Kidney (tissue), 14 donors: ENCODE measurements around the gene MAK. TPM values are rescaled to one million over a fixed set of nuclear protein-coding genes. Genes with fewer than 3 reads are reported as not detected.
A peak's percentile ranks its signal among the peaks of the same experiment; 100 is the strongest.

Experiments used
- DNase-seq, 5 donors: peaks; one replicate each; pipeline ENCODE4 v3.0.0-alpha.2; 2013 to 2020
- FAIRE-seq: peaks from 2 replicates; lab custom pipeline; 2012; peaks lifted over from hg19 to GRCh38; lab: Jason Lieb, UNC
- H3K27ac ChIP-seq, 2 donors: one replicate each; pipeline ENCODE4 v1.7.0; 2013; ENCODE audit warnings: low read depth in 2 of 2, low read length in 2 of 2, inconsistent platforms in 1 of 2
- H3K27me3 ChIP-seq: one replicate; pipeline ENCODE4 v1.7.1; 2013; ENCODE audit warnings: low read length, inconsistent platforms; ENCODE audit not compliant: control insufficient read depth, insufficient read depth
- H3K36me3 ChIP-seq, 3 donors: one replicate each; pipeline versions ENCODE4 v1.7.0 to v1.7.1; 2013; ENCODE audit warnings: low read length in 3 of 3, control low read depth in 1 of 3, inconsistent platforms in 1 of 3; ENCODE audit not compliant: insufficient read depth in 3 of 3, control insufficient read depth in 2 of 3
- H3K4me1 ChIP-seq, 3 donors: one replicate each; pipeline versions ENCODE4 v1.7.0 to v1.7.1; 2013; ENCODE audit warnings: low read length in 3 of 3, inconsistent platforms in 1 of 3, low read depth in 1 of 3; ENCODE audit not compliant: control insufficient read depth in 2 of 3, insufficient read depth in 2 of 3
- H3K4me3 ChIP-seq, 3 donors: one replicate each; pipeline versions ENCODE4 v1.7.0 to v1.8.1; 2013; ENCODE audit warnings: low read length in 3 of 3, control low read depth in 1 of 3, inconsistent platforms in 1 of 3
- H3K9ac ChIP-seq, 3 donors: one replicate each; pipeline versions ENCODE4 v1.7.0 to v1.7.1; 2013; ENCODE audit warnings: low read length in 3 of 3, control low read depth in 1 of 3, inconsistent platforms in 1 of 3
- H3K9me3 ChIP-seq, 3 donors: one replicate each; pipeline versions ENCODE4 v1.7.0 to v1.7.1; 2013; ENCODE audit warnings: low read length in 3 of 3, control low read depth in 1 of 3, inconsistent platforms in 1 of 3; ENCODE audit not compliant: control insufficient read depth in 2 of 3, insufficient read depth in 1 of 3
- CTCF ChIP-seq: IDR thresholded peaks from 3 replicates; pipeline ENCODE4 v1.5.1; 2012; ENCODE audit warnings: mild to moderate bottlenecking, moderate library complexity, borderline replicate concordance; ENCODE audit not compliant: insufficient read depth; ENCODE audit errors: extremely low read depth
- intact Hi-C: fragments of 100-400 bp; cut with DNase I; formaldehyde crosslinking; loops from one replicate; pipeline ENCODE4 v1.11.1; 2022
- polyA plus RNA-seq: library from polyadenylated mRNA; stranded (reverse); fragments of 350-450 nt; fragmentation: Illumina TruSeq; extraction: RNeasy Lipid Tissue Mini Kit (QIAGEN cat#74804); gene quantifications from one replicate; pipeline ENCODE4 v1.2.3, GENCODE V29; 2014; ENCODE audit warnings: low read depth, low replicate concordance; ENCODE audit not compliant: insufficient read depth
- total RNA-seq: library from RNA; stranded (reverse); fragmentation: NEBNext Ultra II Directional; extraction: Animal tissue kit (Norgen Biotek cat#: 25700); gene quantifications from one replicate; pipeline ENCODE4 v1.2.1, GENCODE V29; 2021
- donor health status: control.
- donor health status: control.
- donor health status: control.
- donor health status: control.
- donor health status: control.
- donor health status: DM: yes; HTN: yes; CAD: no.
- donor health status: Normal renal cell carcinoma (clear cell type).

Gene MAK
- total and polyA plus RNA-seq, 2 donors from 2014 or later: 0.66 TPM; not detected in 1

GRCh38 chr6:10843554-10843953 lies 5.2 kb upstream of the MAK start:
- Histone ChIP-seq H3K36me3 (no peaks in the 10 kb centered on the region), H3K9ac (no peak overlapping the region), H3K27ac (no peak overlapping the region), H3K9me3 (no peaks in the 10 kb centered on the region), H3K4me3 (no peak overlapping the region), H3K4me1 (no peaks in the 10 kb centered on the region), H3K27me3 (no peaks in the 10 kb centered on the region)
- DNase-seq (no peak), FAIRE-seq (no peak)
- TF ChIP-seq CTCF: no peak
- intact Hi-C loops: no loop called here

- no peaks in the 10 kb centered on the region for H3K27me3 ChIP-seq
- intact Hi-C loops: no loop called here
- no peak overlapping the region for H3K27ac ChIP-seq
- no peaks in the 10 kb centered on the region for H3K9me3 ChIP-seq
- H3K4me3 ChIP-seq: peak overlapping the region; percentile 38 to 79 (median 72)
- no peaks in the 10 kb centered on the region for H3K4me1 ChIP-seq
- FAIRE-seq: no peak
- peak in 1 of 5 donors; percentile 16 for DNase-seq
- peak overlapping the region in 2 of 3 donors; percentile 3 to 59 for H3K9ac ChIP-seq
- no peaks in the 10 kb centered on the region for H3K36me3 ChIP-seq
- no peak for TF ChIP-seq CTCF
Measured at GRCh38 chr6:10838794-10839333, 525 bp upstream of the MAK start.

GRCh38 chr6:10837622-10837994 lies 731 bp downstream of the MAK start:
- Histone ChIP-seq H3K27ac (no peak overlapping the region), H3K4me3 (peak overlapping the region; percentile 45 to 79 (median 58)), H3K27me3 (no peaks in the 10 kb centered on the region), H3K36me3 (no peaks in the 10 kb centered on the region), H3K9ac (peak overlapping the region; percentile 8 to 69 (median 11)), H3K4me1 (no peaks in the 10 kb centered on the region), H3K9me3 (no peaks in the 10 kb centered on the region)
- intact Hi-C loops: no loop called here
- peak in 2 of 5 donors; percentile 65 to 72 for DNase-seq
- TF ChIP-seq CTCF: no peak
- no peak for FAIRE-seq
